Panc1 (cell line): Measurements from ENCODE around the gene ZNF469.

Source experiments
- CTCF ChIP-seq: fragments of 450-650 bp; IDR thresholded peaks from 2 replicates; pipeline ENCODE4 v1.5.1; 2017; ENCODE audit warnings: mild to moderate bottlenecking
- REST ChIP-seq, 2 experiments: IDR thresholded peaks; 2 replicates each; pipeline ENCODE4 v1.6.1; 2011 to 2012; ENCODE audit warnings: low read depth in 2 of 2, control low read depth in 1 of 2, low read length in 1 of 2, mild to moderate bottlenecking in 1 of 2, moderate library complexity in 1 of 2; ENCODE audit not compliant: insufficient read depth in 1 of 2

- TF ChIP-seq REST (IDR thresholded peaks at IDR 0.05; ENCODE audit: insufficient read depth in 1 of 2, low read depth in 2 of 2, low read length in 1 of 2) = no peak
- TF ChIP-seq CTCF = no peak
These were observed 27.7 kb upstream of the ZNF469 start for GRCh38 chr16:88355093-88355388.
